Activated naive CD8-positive, alpha-beta T cell treated with anti-CD3 and anti-CD28 coated beads, Interleukin-2, amount 50 U/mL, for 24 hours (primary cell): ENCODE results near the gene ITGB2.
A peak's percentile ranks its signal among the peaks of the same experiment; 100 is the strongest.
"Not testable (repeated sequence)": the region's sequence is repeated elsewhere in the genome, so short reads cannot be mapped to it uniquely, and the experiment has no call there.

Source experiments
- ATAC-seq: fragments of 150-1000 bp; cut with Tn5 transposase; one replicate; pipeline ENCODE4 v1.10.0; 2021
- DNase-seq: peaks from one replicate; pipeline ENCODE4 v3.0.0; 2021
- H3K27ac Mint-ChIP-seq: one replicate; pipeline ENCODE4 v1.8.0; 2021; ENCODE audit warnings: mild to moderate bottlenecking, mixed read lengths
- H3K27me3 Mint-ChIP-seq: one replicate; pipeline ENCODE4 v1.8.0; 2021; ENCODE audit warnings: mixed read lengths
- H3K36me3 Mint-ChIP-seq: one replicate; pipeline ENCODE4 v1.8.0; 2021; ENCODE audit warnings: low read depth, mixed read lengths
- H3K4me1 Mint-ChIP-seq: one replicate; pipeline ENCODE4 v1.8.0; 2021; ENCODE audit warnings: mixed read lengths
- H3K4me3 Mint-ChIP-seq: one replicate; pipeline ENCODE4 v1.8.0; 2021; ENCODE audit warnings: mild to moderate bottlenecking, moderate library complexity, mixed read lengths
- H3K9me3 Mint-ChIP-seq: one replicate; pipeline ENCODE4 v1.8.0; 2021; ENCODE audit warnings: mixed read lengths

ITGB2 gene

GRCh38 chr21:44888581-44889550 lies 31.8 kb downstream of the ITGB2 start:
- Mint-ChIP-seq H3K36me3 (peaks cover 15% of the 10 kb centered on the region), H3K4me3 (no peak overlapping the region), H3K4me1 (peaks cover 9% of the 10 kb centered on the region), H3K27me3 (no peaks in the 10 kb centered on the region), H3K9me3 (no peaks in the 10 kb centered on the region), H3K27ac (no peak overlapping the region)
- no peak for ATAC-seq
- no peak for DNase-seq

GRCh38 chr21:44887807-44888580 lies 32.7 kb downstream of the ITGB2 start:
- Mint-ChIP-seq H3K4me3 (no peak overlapping the region), H3K9me3 (no peaks in the 10 kb centered on the region), H3K27me3 (no peaks in the 10 kb centered on the region), H3K36me3 (peaks cover 12% of the 10 kb centered on the region), H3K4me1 (peaks cover 5% of the 10 kb centered on the region), H3K27ac (no peak overlapping the region)
- DNase-seq, result no peak
- ATAC-seq, result no peak

GRCh38 chr21:44887126-44887806 lies 33.4 kb downstream of the ITGB2 start:
- H3K4me3 Mint-ChIP-seq, result no peak overlapping the region

GRCh38 chr21:44886113-44887075 lies 34.3 kb downstream of the ITGB2 start:
- H3K4me3 Mint-ChIP-seq, result no peak overlapping the region
- H3K27ac Mint-ChIP-seq, result no peak overlapping the region
- no peaks in the 10 kb centered on the region for H3K9me3 Mint-ChIP-seq
- peaks cover 5% of the 10 kb centered on the region for H3K36me3 Mint-ChIP-seq
- peaks cover 11% of the 10 kb centered on the region for H3K4me1 Mint-ChIP-seq
- ATAC-seq (no peak), DNase-seq (no peak)
- no peaks in the 10 kb centered on the region for H3K27me3 Mint-ChIP-seq

More at GRCh38 chr21:44887126-44887806, 33.4 kb downstream of the ITGB2 start:
- H3K27me3 Mint-ChIP-seq, result no peaks in the 10 kb centered on the region
- DNase-seq (no peak), ATAC-seq (no peak)
- no peak overlapping the region for H3K27ac Mint-ChIP-seq
- no peaks in the 10 kb centered on the region for H3K9me3 Mint-ChIP-seq
- H3K36me3 Mint-ChIP-seq, result peaks cover 7% of the 10 kb centered on the region
- peaks cover 2% of the 10 kb centered on the region for H3K4me1 Mint-ChIP-seq

GRCh38 chr21:44885615-44886014 lies 35.1 kb downstream of the ITGB2 start:
- no peak for DNase-seq
- peaks cover 5% of the 10 kb centered on the region for H3K36me3 Mint-ChIP-seq
- H3K27ac Mint-ChIP-seq, result no peak overlapping the region

GRCh38 chr21:44884097-44884496 lies 36.6 kb downstream of the ITGB2 start:
- H3K4me3 Mint-ChIP-seq, result no peak overlapping the region
- H3K27ac Mint-ChIP-seq, result no peak overlapping the region
- H3K36me3 Mint-ChIP-seq, result peaks cover 5% of the 10 kb centered on the region
- DNase-seq (no peak), ATAC-seq (no peak)
- H3K9me3 Mint-ChIP-seq, result no peaks in the 10 kb centered on the region
- no peaks in the 10 kb centered on the region for H3K27me3 Mint-ChIP-seq
- H3K4me1 Mint-ChIP-seq, result peaks cover 23% of the 10 kb centered on the region

More at GRCh38 chr21:44885615-44886014, 35.1 kb downstream of the ITGB2 start:
- peaks cover 19% of the 10 kb centered on the region for H3K4me1 Mint-ChIP-seq
- no peak for ATAC-seq
- H3K4me3 Mint-ChIP-seq, result no peak overlapping the region
- no peaks in the 10 kb centered on the region for H3K9me3 Mint-ChIP-seq
- no peaks in the 10 kb centered on the region for H3K27me3 Mint-ChIP-seq

GRCh38 chr21:44883250-44883649 lies 37.4 kb downstream of the ITGB2 start:
- H3K4me1 Mint-ChIP-seq, result peaks cover 23% of the 10 kb centered on the region
- H3K27ac Mint-ChIP-seq, result no peak overlapping the region
- no peaks in the 10 kb centered on the region for H3K9me3 Mint-ChIP-seq
- H3K27me3 Mint-ChIP-seq, result no peaks in the 10 kb centered on the region
- DNase-seq (no peak), ATAC-seq (no peak)
- H3K36me3 Mint-ChIP-seq, result peaks cover 5% of the 10 kb centered on the region
- H3K4me3 Mint-ChIP-seq, result no peak overlapping the region

- Mint-ChIP-seq H3K27ac (peak overlapping the region; percentile 12), H3K4me1 (peaks cover 26% of the 10 kb centered on the region), H3K9me3 (no peaks in the 10 kb centered on the region), H3K27me3 (no peaks in the 10 kb centered on the region), H3K36me3 (peaks cover 5% of the 10 kb centered on the region), H3K4me3 (no peak overlapping the region)
- no peak for DNase-seq
- ATAC-seq, result peak; percentile 68
These were observed 39.4 kb downstream of the ITGB2 start for GRCh38 chr21:44881198-44881872.

- no peak for DNase-seq
- no peak overlapping the region for H3K4me3 Mint-ChIP-seq
- H3K4me1 Mint-ChIP-seq, result peaks cover 29% of the 10 kb centered on the region
These were observed 40.1 kb downstream of the ITGB2 start for GRCh38 chr21:44880405-44881197.

GRCh38 chr21:44879238-44879637 lies 41.5 kb downstream of the ITGB2 start:
- not testable (repeated sequence) for H3K4me3 Mint-ChIP-seq, H3K36me3 Mint-ChIP-seq, DNase-seq, H3K9me3 Mint-ChIP-seq, H3K27me3 Mint-ChIP-seq, ATAC-seq, H3K27ac Mint-ChIP-seq
- H3K4me1 Mint-ChIP-seq, result peaks cover 43% of the 10 kb centered on the region

More at GRCh38 chr21:44880405-44881197, 40.1 kb downstream of the ITGB2 start:
- peak overlapping the region; percentile 12 for H3K27ac Mint-ChIP-seq
- H3K9me3 Mint-ChIP-seq, result no peaks in the 10 kb centered on the region
- H3K27me3 Mint-ChIP-seq, result no peaks in the 10 kb centered on the region
- no peak for ATAC-seq
- H3K36me3 Mint-ChIP-seq, result no peaks in the 10 kb centered on the region

GRCh38 chr21:44878053-44878982 lies 42.4 kb downstream of the ITGB2 start:
- H3K27ac Mint-ChIP-seq, result no peak overlapping the region
- H3K4me3 Mint-ChIP-seq, result no peak overlapping the region
- H3K36me3 Mint-ChIP-seq, result no peaks in the 10 kb centered on the region
- no peaks in the 10 kb centered on the region for H3K9me3 Mint-ChIP-seq
- ATAC-seq, result no peak
- DNase-seq, result no peak
- H3K27me3 Mint-ChIP-seq, result peaks cover 2% of the 10 kb centered on the region
- H3K4me1 Mint-ChIP-seq, result peaks cover 46% of the 10 kb centered on the region
